Panc1 (cell line): Measurements from ENCODE around the gene MORC2.

Source experiments
- CTCF ChIP-seq: fragments of 450-650 bp; IDR thresholded peaks from 2 replicates; pipeline ENCODE4 v1.5.1; 2017; ENCODE audit warnings: mild to moderate bottlenecking
- POLR2AphosphoS5 ChIP-seq: IDR thresholded peaks from 2 replicates; pipeline ENCODE4 v1.6.1; 2012; ENCODE audit warnings: mild to moderate bottlenecking, low read depth, low read length, moderate library complexity
- SIN3A ChIP-seq: IDR thresholded peaks from 2 replicates; pipeline ENCODE4 v1.6.1; 2012; ENCODE audit warnings: low read depth, mild to moderate bottlenecking, low read length, moderate library complexity, borderline replicate concordance; ENCODE audit not compliant: insufficient read depth

- TF ChIP-seq CTCF (no peak), SIN3A (no peak), POLR2AphosphoS5 (no peak)
Observed at GRCh38 chr22:30930228-30930627, 38.3 kb downstream of the MORC2 start.
